ENCODE data around the gene PTDSS2.

Gene PTDSS2

GRCh38 chr11:530960-531831, 81.1 kb downstream of the PTDSS2 start:
- DNase-seq (ENCODE audit: low read depth), result no peak

DNA sequence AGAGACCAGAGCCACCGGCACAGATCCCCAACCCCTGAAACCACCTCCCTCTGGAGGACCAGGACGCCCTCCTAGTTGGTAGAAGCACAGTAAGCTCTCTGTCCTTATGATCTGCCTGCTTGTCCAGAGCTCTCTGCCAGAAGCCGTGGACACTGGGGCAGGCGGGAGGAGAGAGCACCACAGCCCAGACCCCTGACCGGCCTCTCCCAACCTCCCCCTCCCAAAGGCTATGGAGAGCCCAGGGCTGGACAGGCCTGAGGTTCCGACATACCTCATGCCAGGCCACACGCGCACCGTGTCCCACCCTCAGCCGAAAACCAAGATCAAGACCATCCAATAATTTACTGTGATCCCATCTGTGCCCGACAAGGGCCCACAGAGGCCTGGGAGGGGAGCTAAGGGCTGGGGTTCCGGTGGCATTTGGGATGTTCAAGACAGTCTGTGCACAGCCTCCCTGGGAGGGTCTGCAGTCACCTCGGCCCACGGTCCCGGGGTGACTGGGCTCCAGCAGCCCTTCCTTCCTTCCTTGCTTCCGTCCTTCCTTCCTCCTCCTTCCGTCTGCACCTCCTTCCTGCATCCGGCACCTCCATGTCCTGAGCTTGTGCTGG, 81.9 kb downstream of the PTDSS2 start:
- DNase-seq (ENCODE audit: low read depth), result no peak

- DNase-seq (ENCODE audit: low read depth), result no peak
These were observed 82.5 kb downstream of the PTDSS2 start for GRCh38 chr11:532527-532985.

- no peak for DNase-seq (ENCODE audit: low read depth)
These were observed 83.0 kb downstream of the PTDSS2 start for GRCh38 chr11:532986-533585.

DNA sequence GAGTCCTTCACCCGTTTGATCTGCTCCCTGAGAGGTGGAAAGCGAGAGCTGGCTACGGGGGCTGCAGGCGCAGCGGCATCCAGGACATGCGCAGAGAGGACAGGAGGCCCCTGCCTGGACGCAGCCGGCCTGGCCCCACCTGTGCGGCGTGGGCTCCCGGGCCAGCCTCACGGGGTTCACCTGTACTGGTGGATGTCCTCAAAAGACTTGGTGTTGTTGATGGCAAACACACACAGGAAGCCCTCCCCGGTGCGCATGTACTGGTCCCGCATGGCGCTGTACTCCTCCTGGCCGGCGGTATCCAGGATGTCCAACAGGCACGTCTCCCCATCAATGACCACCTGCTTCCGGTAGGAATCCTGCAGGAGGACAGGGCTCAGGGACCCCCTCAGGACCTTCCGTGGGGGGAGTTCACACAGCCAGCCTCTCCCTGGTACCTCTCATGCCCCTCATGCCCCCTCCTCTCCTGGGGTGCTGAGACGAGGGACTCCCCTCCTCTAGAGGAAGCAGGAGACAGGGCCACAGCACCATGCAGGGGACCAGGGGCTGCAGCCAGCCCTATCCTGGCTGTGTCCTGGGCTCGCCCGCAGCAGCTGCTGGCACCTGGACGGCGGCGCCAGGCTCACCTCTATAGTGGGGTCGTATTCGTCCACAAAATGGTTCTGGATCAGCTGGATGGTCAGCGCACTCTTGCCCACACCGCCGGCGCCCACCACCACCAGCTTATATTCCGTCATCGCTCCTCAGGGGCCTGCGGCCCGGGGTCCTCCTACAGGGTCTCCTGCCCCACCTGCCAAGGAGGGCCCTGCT, 83.7 kb downstream of the PTDSS2 start:
- no peak for DNase-seq (ENCODE audit: low read depth)

- no peak for DNase-seq (ENCODE audit: low read depth)
These were observed 84.5 kb downstream of the PTDSS2 start for GRCh38 chr11:534396-535209.

- no peak for DNase-seq (ENCODE audit: low read depth)
These were observed 85.1 kb downstream of the PTDSS2 start for GRCh38 chr11:535210-535518.

DNA sequence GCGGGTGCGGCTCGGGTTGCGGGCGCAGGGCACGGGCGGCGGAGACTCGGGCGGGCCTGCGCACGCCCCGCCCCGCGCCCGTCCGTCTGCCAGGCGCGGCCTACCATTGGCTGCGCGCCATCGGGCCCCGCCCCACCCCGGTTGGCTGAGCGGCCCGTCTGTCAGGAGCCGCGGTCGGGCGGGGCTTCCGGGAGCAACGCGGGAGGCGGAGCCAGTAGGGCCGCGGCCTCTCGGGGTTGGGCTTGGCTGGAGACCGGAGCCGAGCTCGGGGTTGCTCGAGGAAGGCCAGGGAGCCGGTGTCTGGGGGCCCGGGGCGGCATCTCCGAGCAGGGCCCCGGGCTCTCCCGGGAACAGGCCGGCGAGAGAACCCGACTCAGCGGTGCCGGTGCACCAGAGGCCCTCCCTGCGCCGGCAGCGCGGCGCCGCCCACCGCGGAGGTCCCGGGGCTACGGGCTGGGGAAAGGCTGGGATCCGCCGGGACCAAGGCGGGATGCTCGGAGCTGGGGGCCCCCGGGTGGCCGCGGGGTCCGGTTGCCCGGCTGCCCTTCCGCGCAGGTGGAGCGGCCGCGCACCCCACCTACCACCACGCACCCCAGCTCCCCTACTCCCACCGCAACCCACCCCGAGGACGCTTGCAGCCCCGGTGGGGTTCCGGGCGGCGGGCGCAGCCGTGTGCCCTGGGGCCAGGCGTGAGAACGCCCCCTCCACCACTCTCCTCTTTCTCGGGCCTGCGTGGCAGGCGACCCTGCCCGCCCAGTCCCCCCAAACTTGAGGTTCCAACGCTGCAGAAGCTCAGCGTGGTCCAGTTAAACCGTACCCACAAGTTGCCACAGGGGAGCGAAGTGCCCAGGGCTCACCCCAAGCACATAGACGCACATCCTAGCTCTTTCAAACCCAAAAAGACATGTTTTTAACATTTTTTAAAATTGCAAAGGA, 85.7 kb downstream of the PTDSS2 start, which contains the start of gene HRAS:
Gene HRAS, minus strand, starts transcription at position 58 of the 936 bp plus-strand sequence.
- DNase-seq (ENCODE audit: low read depth), result peak; percentile 92

DNA sequence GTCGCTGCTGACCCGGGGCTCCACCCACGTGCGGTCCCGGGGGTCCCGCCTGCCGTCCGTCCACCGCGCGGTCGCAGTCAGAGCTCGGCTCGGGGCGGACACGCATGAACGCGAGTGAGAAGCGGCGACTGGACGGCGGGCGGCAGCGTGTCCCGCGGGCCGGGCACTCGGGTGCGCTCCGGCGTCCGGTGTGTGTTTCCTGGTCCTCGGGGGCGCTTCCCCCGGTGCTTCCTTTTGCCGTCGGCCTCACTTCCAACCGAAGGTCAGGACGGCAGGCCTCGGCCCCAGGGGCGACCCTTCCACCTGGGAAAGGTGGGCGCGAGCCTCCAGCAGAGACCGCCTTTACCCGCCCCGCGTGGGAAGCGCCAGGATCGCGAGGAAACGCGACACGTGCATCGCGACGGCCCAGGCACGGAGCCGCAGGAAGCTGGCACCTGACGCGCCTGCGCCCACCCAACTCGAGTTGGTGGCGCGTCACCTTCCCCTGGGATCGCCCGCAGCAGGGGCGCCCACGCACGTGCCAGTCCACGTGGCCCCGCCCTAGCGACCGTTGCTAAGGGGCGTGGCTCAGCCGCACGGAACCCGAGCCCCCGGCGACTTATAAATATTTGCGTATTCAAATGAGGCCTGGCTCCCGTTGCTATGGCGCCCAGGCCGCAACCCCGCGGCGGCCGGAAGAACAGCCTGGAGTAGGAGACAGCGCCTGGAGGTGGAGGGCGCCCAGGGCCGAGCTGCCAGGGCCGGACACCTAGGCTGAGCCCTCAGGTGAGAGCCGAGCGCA, 87.0 kb downstream of the PTDSS2 start, which contains the start of gene LRRC56:
Gene LRRC56, plus strand, starts transcription at position 687 of the 781 bp plus-strand sequence. CDS start 3,158 bp downstream, outside the sequence.
- peak; percentile 91 for DNase-seq (ENCODE audit: low read depth)

DNA sequence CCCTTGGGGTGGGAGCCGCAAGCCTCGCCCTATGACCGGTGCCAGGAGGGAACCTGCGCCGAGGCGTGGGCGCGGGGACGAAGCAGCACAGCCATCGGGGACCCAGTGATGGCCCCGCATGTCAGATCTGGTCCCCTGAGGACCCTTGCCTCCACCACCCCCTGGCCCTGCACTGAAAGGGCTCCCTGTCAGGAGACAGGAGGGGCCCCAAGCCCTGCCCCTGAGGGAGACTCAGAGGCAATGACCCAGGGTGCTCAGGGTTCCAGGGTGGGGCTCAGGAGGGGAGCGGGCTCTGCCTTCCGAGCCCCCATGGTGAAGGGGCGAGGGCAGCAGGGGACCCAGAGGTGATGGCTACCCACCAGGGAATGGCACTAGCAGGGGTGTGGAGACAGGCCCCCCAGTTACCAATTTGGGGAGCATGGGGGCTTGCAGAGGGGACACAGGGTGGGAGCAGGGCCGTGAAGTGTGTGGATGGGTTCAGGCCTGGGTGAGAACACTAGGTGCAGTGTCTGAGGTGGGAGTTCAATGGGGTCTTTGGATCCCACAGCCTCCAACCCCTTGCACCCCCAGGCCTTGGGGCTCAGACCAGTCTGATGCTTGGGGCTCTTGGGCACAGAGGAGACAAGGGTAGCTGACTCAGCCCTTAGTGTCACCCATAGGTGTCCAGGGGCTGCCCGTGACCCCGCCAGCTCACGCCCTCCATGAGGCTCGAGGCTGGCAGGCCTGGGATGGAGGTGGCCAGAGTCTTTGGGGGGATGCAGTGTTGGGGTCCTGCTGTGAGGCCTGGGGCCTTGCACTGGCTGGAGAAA, 87.7 kb downstream of the PTDSS2 start:
- no peak for DNase-seq (ENCODE audit: low read depth)

GRCh38 chr11:538431-539051, 88.5 kb downstream of the PTDSS2 start:
- no peak for DNase-seq (ENCODE audit: low read depth)

GRCh38 chr11:539971-540481, 89.9 kb downstream of the PTDSS2 start:
- DNase-seq (ENCODE audit: low read depth), result no peak

Data from stimulated activated CD8-positive, alpha-beta memory T cell treated with anti-CD3 and anti-CD28 coated beads, Interleukin-12 subunit alpha, Interleukin-12 subunit beta, amount 100 ng/mL, for 4 hours (primary cell).